Neural crest cell (in vitro differentiated cells): ENCODE measurements around the gene ALMS1. TPM values are rescaled to one million over a fixed set of nuclear protein-coding genes. Genes with fewer than 3 reads are reported as not detected.
"Not testable (repeated sequence)": the region's sequence is repeated elsewhere in the genome, so short reads cannot be mapped to it uniquely, and the experiment has no call there.

Experiments
- DNase-seq: peaks from one replicate; pipeline ENCODE4 v3.0.0; 2021; ENCODE audit warnings: low read depth, mixed read lengths, low spot score
- H3K27ac Mint-ChIP-seq: one replicate; pipeline ENCODE4 v1.8.0; 2021; ENCODE audit warnings: mild to moderate bottlenecking, mixed read lengths; ENCODE audit not compliant: unreplicated experiment
- H3K27me3 Mint-ChIP-seq: 2 replicates; pipeline ENCODE4 v1.8.0; 2021; ENCODE audit warnings: low read depth, mild to moderate bottlenecking, mixed read lengths
- H3K36me3 Mint-ChIP-seq: 2 replicates; pipeline ENCODE4 v1.8.0; 2021; ENCODE audit warnings: low read depth, mild to moderate bottlenecking, mixed read lengths
- H3K4me1 Mint-ChIP-seq: 2 replicates; pipeline ENCODE4 v1.8.0; 2021; ENCODE audit warnings: mixed read lengths
- H3K4me3 Mint-ChIP-seq: one replicate; pipeline ENCODE4 v1.8.0; 2021; ENCODE audit warnings: mild to moderate bottlenecking, mixed read lengths
- H3K9me3 Mint-ChIP-seq: 2 replicates; pipeline ENCODE4 v1.8.0; 2021; ENCODE audit warnings: mixed read lengths
- total RNA-seq: library from RNA; stranded (reverse); gene quantifications from 2 replicates; pipeline ENCODE4 v1.2.1, GENCODE V29; 2021
- TF ChIP-seq, protein P1 (sequence below): fragments of 200-600 bp; sonication (generic); conservative IDR thresholded peaks from 2 replicates; pipeline ENCODE4 v1.5.0; 2021; ENCODE audit warnings: antibody characterized with exemption, mild to moderate bottlenecking

The ALMS1 gene
- total RNA-seq, 1 donor from 2014 or later: 48.1 TPM

DNA sequence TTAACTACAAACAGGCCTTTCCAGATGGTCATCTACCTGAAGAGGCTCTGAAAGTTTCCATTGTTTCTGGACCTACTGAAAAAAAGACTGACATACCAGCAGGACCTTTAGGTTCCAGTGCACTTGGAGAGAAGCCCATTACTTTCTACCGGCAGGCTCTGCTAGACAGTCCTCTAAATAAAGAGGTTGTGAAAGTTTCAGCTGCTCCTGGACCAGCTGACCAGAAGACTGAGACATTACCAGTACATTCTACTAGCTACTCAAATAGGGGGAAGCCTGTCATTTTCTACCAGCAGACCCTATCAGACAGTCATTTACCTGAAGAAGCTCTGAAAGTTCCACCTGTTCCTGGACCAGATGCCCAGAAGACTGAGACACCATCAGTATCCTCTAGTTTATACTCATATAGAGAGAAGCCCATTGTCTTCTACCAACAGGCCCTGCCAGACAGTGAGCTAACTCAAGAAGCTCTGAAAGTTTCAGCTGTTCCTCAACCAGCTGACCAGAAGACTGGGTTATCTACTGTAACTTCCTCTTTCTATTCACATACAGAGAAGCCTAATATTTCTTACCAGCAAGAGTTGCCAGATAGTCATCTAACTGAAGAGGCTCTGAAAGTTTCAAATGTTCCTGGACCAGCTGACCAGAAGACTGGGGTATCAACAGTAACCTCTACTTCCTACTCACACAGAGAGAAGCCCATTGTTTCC is 65.8 kb downstream of the ALMS1 start:
- Mint-ChIP-seq H3K9me3 (no peaks in the 10 kb centered on the region), H3K27ac (no peak overlapping the region), H3K27me3 (no peaks in the 10 kb centered on the region), H3K4me1 (no peaks in the 10 kb centered on the region), H3K4me3 (no peak overlapping the region), H3K36me3 (peaks cover 29% of the 10 kb centered on the region)
- TF ChIP-seq, protein P1, sequence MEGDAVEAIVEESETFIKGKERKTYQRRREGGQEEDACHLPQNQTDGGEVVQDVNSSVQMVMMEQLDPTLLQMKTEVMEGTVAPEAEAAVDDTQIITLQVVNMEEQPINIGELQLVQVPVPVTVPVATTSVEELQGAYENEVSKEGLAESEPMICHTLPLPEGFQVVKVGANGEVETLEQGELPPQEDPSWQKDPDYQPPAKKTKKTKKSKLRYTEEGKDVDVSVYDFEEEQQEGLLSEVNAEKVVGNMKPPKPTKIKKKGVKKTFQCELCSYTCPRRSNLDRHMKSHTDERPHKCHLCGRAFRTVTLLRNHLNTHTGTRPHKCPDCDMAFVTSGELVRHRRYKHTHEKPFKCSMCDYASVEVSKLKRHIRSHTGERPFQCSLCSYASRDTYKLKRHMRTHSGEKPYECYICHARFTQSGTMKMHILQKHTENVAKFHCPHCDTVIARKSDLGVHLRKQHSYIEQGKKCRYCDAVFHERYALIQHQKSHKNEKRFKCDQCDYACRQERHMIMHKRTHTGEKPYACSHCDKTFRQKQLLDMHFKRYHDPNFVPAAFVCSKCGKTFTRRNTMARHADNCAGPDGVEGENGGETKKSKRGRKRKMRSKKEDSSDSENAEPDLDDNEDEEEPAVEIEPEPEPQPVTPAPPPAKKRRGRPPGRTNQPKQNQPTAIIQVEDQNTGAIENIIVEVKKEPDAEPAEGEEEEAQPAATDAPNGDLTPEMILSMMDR: no peak
- no peak for DNase-seq

DNA sequence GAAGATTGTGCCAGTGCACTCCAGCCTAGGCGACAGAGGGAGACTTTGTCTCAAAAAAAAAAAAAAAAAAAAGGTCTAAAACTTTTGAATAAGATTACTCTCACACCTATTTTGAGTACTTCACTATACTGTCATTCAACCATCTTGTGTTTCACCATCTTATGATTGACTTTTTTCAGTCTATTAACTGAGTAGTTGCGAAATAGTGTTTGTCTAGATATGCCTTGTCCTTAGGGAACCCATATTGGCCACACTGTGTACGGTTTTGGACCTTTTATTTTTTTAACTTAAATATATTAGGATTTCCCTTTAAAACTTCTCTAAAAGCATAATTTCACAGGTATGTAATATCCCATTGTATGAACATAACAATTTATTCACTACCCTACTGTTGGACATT is 72.3 kb downstream of the ALMS1 start:
- no peak overlapping the region for H3K4me3 Mint-ChIP-seq
- DNase-seq: no peak
- no peak overlapping the region for H3K27ac Mint-ChIP-seq
- H3K27me3 Mint-ChIP-seq: no peaks in the 10 kb centered on the region
- no peaks in the 10 kb centered on the region for H3K4me1 Mint-ChIP-seq
- H3K9me3 Mint-ChIP-seq: peaks cover 7% of the 10 kb centered on the region
- peaks cover 51% of the 10 kb centered on the region for H3K36me3 Mint-ChIP-seq
- TF ChIP-seq, protein P1: no peak

DNA sequence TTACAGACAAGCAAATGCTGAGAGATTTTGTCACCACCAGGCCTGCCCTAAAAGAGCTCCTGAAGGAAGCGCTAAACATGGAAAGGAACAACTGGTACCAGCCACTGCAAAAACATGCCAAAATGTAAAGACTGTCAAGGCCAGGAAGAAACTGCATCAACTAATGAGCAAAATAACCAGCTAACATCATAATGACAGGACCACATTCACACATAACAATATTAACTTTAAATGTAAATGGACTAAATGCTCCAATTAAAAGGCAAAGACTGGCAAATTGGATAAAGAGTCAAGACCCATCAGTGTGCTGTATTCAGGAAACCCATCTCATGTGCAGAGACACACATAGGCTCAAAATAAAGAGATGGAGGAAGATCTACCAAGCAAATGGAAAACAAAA is 76.8 kb downstream of the ALMS1 start:
- H3K27ac Mint-ChIP-seq, H3K9me3 Mint-ChIP-seq, H3K4me3 Mint-ChIP-seq, H3K27me3 Mint-ChIP-seq, DNase-seq, H3K4me1 Mint-ChIP-seq: not testable (repeated sequence)
- H3K36me3 Mint-ChIP-seq: peaks cover 42% of the 10 kb centered on the region

DNA sequence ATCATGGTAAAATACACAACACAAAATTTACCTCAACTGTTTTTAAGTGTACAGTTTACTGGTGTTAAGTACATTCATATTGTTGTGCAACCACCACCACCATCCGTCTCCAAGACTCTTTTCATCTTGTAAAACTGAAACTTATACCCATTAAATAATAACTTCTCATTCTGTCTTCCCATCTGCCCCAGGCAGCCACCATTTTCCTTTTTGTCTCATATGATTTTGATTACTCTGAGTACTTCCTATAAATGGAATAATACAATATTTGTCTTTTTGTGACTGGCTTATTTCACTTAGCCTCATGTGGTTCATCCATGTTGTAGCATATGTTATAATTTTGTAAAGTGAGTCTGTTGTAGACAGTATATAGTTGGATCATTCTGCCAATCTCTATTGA is 82.7 kb downstream of the ALMS1 start:
- Mint-ChIP-seq H3K36me3 (peaks cover 4% of the 10 kb centered on the region), H3K27ac (no peak overlapping the region)

DNA sequence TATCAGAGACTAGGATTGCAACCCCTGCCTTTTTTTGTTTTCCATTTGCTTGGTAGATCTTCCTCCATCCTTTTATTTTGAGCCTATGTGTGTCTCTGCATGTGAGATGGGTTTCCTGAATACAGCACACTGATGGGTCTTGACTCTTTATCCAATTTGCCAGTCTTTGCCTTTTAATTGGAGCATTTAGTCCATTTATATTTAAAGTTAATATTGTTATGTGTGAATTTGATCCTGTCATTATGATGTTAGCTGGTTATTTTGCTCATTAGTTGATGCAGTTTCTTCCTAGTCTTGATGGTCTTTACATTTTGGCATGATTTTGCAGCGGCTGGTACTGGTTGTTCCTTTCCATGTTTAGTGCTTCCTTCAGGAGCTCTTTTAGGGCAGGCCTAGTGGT is 98.2 kb downstream of the ALMS1 start:
- H3K4me3 Mint-ChIP-seq, H3K9me3 Mint-ChIP-seq, H3K27me3 Mint-ChIP-seq, DNase-seq, H3K27ac Mint-ChIP-seq, H3K4me1 Mint-ChIP-seq: not testable (repeated sequence)
- peaks cover 18% of the 10 kb centered on the region for H3K36me3 Mint-ChIP-seq

More for the DNA sequence above, 82.7 kb downstream of the ALMS1 start:
- TF ChIP-seq, protein P1: no peak
- Mint-ChIP-seq H3K27me3 (no peaks in the 10 kb centered on the region), H3K4me1 (no peaks in the 10 kb centered on the region), H3K4me3 (no peak overlapping the region), H3K9me3 (no peaks in the 10 kb centered on the region)
- no peak for DNase-seq

DNA sequence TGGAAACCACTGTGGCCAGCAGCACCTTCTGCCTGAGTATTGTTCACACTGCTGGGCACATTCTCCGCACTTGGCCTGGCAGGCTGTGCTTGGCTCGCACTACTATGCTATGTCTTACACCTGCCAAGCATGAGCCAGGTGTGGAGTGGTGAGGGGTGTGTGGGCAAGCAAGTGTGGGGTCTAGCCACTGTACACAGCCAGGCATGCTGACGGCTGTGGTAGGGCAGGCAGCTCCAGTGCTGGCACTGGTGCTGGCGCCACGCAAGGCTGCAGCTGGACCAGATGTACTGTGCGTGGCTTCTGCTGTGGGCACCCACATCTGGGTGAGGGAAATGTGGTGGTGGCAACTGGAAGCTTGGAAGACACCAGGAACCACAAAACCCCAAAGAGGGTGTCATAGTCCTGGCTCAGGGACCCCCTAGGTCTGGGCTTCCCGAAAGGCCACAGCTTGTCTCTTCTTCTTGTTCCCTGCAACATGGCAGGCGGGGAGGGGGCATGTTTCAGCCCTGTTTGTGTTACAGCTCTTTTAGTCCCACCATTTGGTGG is 101.5 kb downstream of the ALMS1 start:
- Mint-ChIP-seq H3K27me3 (no peaks in the 10 kb centered on the region), H3K36me3 (peaks cover 33% of the 10 kb centered on the region), H3K4me3 (no peak overlapping the region), H3K9me3 (no peaks in the 10 kb centered on the region), H3K4me1 (peaks cover 7% of the 10 kb centered on the region), H3K27ac (no peak overlapping the region)
- no peak for DNase-seq
- TF ChIP-seq, protein P1: no peak
